GM12891 (cell line): ENCODE measurements around the gene USF2.
A peak's percentile ranks its signal among the peaks of the same experiment; 100 is the strongest.

Experiments
- POLR2A ChIP-seq: IDR thresholded peaks from 2 replicates; pipeline ENCODE4 v1.6.1; 2011; ENCODE audit warnings: low read depth, low read length, control low read depth
- SPI1 ChIP-seq: IDR thresholded peaks from 2 replicates; pipeline ENCODE4 v1.6.1; 2011; ENCODE audit warnings: low read depth, low read length, control low read depth
- TAF1 ChIP-seq: IDR thresholded peaks from 2 replicates; pipeline ENCODE4 v1.6.1; 2011; ENCODE audit warnings: low read depth, low read length, control low read depth

- TF ChIP-seq POLR2A (peak; percentile 94), TAF1 (peak; percentile 84; the same call in 1 of the 2 replicates), SPI1 (peak; percentile 62)
Observed at GRCh38 chr19:35328851-35329285, 60.1 kb downstream of the USF2 start, which contains the start of gene CD22.
